Lower lobe of right lung (tissue), 2 donors: ENCODE measurements around the gene UTP3. TPM values are rescaled to one million over a fixed set of nuclear protein-coding genes. Genes with fewer than 3 reads are reported as not detected.
A peak's percentile ranks its signal among the peaks of the same experiment; 100 is the strongest.

Experiments used
- ATAC-seq, 2 donors: fragments of 200-7000 bp; cut with Tn5 transposase; one replicate each; pipeline ENCODE4 v1.9.1; 2020 to 2022; ENCODE audit warnings: mild to moderate bottlenecking in 2 of 2, moderate library complexity in 2 of 2
- DNase-seq: peaks from one replicate; pipeline ENCODE4 v3.0.0-alpha.2; 2020
- H3K27ac ChIP-seq: fragments of 200-600 bp; one replicate; pipeline ENCODE4 v1.8.0; 2022
- H3K27me3 ChIP-seq: fragments of 200-600 bp; one replicate; pipeline ENCODE4 v1.8.0; 2022; ENCODE audit warnings: low read depth
- H3K36me3 ChIP-seq: fragments of 200-600 bp; one replicate; pipeline ENCODE4 v1.8.0; 2022; ENCODE audit warnings: mild to moderate bottlenecking
- H3K4me1 ChIP-seq: fragments of 200-600 bp; one replicate; pipeline ENCODE4 v1.8.0; 2022
- H3K4me3 ChIP-seq: fragments of 200-600 bp; one replicate; pipeline ENCODE4 v1.8.0; 2022; ENCODE audit warnings: mild to moderate bottlenecking
- H3K9me3 ChIP-seq: fragments of 200-600 bp; one replicate; pipeline ENCODE4 v1.8.0; 2022
- intact Hi-C: fragments of 100-400 bp; cut with DNase I; formaldehyde crosslinking; loops from one replicate; pipeline ENCODE4 v1.11.0; 2022
- total RNA-seq: library from RNA; stranded (reverse); fragmentation: NEBNext Ultra II Directional; extraction: Animal tissue kit (Norgen Biotek cat#: 25700); gene quantifications from one replicate; pipeline ENCODE4 v1.2.1, GENCODE V29; 2021
- TF ChIP-seq, protein P1 (sequence below): fragments of 200-600 bp; IDR thresholded peaks from one replicate; pipeline ENCODE4 v1.8.0; 2022; ENCODE audit warnings: antibody characterized with exemption, mild to moderate bottlenecking
- donor health status: DM: no; HTN: yes; CAD: no; lungs with severe emphysema.

UTP3 gene
- total RNA-seq, 1 donor from 2014 or later: 28.8 TPM

DNA sequence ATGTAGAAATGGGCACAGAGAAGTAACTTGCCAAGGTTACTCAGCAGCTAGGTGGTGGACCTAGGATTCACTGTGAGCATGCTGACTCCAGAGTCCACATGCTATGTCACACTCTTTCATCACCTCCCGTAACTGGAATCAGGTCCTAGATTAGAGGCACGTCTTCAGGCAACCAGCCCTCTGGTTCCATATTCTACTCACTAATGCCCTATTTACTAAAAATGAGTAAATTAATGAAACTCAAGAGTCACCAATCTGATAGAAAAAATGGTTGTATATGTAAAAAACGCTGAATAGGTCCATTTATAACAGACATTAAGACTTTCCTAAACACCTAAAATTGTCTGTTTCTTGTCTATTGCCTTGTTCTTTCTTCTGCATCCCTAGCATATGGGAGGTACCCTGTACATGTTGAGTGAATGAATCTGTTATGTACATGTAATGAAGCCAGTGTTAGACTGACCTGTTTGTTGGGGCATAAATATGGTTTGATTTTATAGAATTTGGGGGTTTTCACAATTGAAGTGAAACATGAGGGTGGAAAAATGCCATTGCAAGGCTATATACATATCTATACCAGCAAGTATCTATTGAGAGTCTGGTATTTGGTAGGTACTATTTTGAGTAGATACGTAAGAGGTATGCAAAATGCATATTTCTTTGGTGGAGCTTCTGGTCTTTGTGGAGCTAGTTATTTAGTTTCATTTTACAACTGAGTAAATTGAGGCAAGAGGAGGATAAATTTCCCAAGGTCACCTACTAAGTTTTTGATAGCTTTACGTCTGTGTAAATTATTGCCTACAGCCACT lies 26.0 kb downstream of the UTP3 start:
- peak overlapping the region; percentile 21 for H3K27ac ChIP-seq
- ATAC-seq: peak; percentile 53 to 64

DNA sequence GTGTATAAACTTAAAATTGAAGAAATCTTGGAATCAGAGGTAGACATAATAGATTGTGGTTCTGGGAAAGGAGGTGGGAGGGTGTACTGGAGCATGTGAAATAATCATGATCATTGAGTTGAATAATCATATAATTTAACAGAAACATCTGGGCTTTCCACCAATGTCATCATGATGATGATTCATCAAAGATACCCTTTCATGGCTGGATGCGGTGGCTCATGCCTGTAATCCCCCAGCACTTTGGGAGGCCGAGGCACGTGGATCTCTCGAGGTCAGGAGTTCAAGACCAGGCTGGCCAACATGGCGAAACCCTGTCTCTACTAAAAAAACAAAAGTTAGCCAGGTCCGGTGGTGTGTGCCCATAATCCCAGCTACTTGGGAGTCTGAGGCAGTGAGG lies 26.8 kb downstream of the UTP3 start:
- Histone ChIP-seq H3K36me3 (no peaks in the 10 kb centered on the region), H3K27ac (no peak overlapping the region), H3K9me3 (no peaks in the 10 kb centered on the region), H3K4me1 (peaks cover 36% of the 10 kb centered on the region), H3K27me3 (no peaks in the 10 kb centered on the region), H3K4me3 (no peak overlapping the region)
- intact Hi-C loops: no loop called here
- ATAC-seq (no peak), DNase-seq (no peak)
- TF ChIP-seq, protein P1, sequence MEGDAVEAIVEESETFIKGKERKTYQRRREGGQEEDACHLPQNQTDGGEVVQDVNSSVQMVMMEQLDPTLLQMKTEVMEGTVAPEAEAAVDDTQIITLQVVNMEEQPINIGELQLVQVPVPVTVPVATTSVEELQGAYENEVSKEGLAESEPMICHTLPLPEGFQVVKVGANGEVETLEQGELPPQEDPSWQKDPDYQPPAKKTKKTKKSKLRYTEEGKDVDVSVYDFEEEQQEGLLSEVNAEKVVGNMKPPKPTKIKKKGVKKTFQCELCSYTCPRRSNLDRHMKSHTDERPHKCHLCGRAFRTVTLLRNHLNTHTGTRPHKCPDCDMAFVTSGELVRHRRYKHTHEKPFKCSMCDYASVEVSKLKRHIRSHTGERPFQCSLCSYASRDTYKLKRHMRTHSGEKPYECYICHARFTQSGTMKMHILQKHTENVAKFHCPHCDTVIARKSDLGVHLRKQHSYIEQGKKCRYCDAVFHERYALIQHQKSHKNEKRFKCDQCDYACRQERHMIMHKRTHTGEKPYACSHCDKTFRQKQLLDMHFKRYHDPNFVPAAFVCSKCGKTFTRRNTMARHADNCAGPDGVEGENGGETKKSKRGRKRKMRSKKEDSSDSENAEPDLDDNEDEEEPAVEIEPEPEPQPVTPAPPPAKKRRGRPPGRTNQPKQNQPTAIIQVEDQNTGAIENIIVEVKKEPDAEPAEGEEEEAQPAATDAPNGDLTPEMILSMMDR: no peak

More for the DNA sequence above, 26.0 kb downstream of the UTP3 start:
- intact Hi-C loops: no loop called here
- no peak for DNase-seq
- H3K36me3 ChIP-seq: no peaks in the 10 kb centered on the region
- no peak overlapping the region for H3K4me3 ChIP-seq
- H3K4me1 ChIP-seq: peaks cover 30% of the 10 kb centered on the region
- TF ChIP-seq, protein P1: no peak
- H3K9me3 ChIP-seq: no peaks in the 10 kb centered on the region
- no peaks in the 10 kb centered on the region for H3K27me3 ChIP-seq

DNA sequence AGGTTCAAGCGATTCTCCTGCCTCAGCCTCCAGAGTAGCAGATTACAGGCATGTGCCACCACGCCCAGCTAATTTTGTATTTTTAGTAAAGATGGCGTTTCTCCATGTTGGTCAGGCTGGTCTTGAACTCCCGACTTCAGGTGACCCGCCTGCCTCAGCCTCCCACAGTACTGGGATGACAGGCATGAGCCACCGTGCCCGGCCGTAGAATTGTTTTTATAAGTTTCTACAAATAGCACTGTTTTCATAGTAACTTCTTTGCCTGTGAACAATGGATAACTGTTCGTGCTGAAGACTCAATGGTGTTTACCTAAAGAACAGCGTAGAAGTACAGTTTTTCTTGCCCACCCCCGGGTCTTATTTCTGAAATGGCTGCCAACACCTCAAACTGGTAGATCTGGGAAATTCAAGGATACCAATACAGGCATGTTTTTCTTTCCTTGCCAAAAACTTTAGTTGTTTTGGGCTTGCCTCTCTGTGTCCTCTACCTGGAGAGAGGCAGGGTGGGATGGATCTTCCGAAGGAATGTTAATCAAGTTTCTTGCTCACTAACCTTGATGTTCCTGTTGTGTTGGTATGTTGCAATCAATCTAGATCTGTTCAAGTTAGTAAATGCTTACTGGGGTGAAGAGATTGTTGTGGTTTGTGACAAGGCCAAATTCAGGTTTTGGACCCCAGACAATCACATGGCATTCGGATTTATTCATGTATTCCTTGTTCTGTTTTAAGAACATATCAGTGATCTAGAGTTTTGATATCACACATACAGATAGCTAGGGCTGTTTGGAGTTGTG lies 30.7 kb downstream of the UTP3 start:
- Histone ChIP-seq H3K36me3 (no peaks in the 10 kb centered on the region), H3K4me1 (peaks cover 22% of the 10 kb centered on the region), H3K27ac (no peak overlapping the region), H3K4me3 (no peak overlapping the region), H3K9me3 (no peaks in the 10 kb centered on the region), H3K27me3 (no peaks in the 10 kb centered on the region)
- peak; percentile 66 to 67 for ATAC-seq
- TF ChIP-seq, protein P1: no peak
- intact Hi-C loops: no loop called here
- DNase-seq: no peak

DNA sequence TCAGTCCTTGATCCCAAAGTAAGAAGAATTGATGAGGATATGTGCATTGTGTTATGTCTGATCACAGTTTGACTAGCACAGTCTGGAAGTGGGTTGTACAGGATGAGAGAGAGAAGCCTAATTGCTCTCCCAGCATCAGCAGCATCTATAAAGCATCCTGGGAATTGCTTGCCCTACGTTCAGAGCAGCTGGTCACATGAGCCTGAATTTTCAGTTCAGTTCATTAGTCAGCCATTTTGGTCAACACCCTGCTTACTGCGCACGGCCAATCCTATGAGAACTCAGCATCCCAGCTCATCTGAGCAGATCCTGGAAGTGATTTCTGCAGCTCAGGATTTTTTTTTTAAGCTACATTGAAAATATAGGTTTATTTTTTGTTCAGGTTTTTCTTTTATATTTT lies 33.4 kb downstream of the UTP3 start, which contains the start of gene RUFY3:
RUFY3 (plus strand) TSS at position 218 of the 400 bp plus-strand sequence. CDS start 610 bp downstream, outside the sequence.
- Histone ChIP-seq H3K27ac (no peak within 1 kb of the TSS), H3K4me3 (peak within 1 kb of the TSS; percentile 44)
- DNase-seq: no peak

DNA sequence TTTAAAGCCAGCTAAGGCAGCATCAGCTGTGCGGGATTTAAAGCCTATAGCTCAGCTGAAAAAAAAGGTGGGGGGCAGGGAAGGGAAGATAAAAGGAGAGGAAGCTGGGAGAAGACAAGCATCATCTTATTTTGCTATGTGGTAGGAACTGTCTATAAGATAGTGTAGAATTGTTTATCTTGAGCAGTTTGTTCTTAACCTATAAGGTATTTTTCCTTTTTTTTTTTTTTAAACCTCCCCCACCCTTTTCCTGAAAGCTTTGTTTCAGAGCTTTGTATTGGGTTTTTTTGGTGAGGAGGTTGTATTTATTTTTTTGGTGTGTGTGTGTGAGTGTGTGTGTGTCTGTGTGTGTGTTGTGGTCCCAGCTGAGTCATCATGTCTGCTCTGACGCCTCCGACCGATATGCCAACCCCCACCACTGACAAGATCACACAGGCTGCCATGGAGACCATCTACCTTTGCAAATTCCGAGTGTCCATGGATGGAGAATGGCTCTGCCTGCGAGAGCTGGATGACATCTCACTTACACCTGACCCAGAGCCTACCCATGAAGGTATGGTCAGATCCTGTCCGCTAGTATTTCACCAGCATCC lies 34.0 kb downstream of the UTP3 start:
- intact Hi-C loops: no loop called here
- DNase-seq (no peak), ATAC-seq (peak in 1 of 2 donors; percentile 45)
- Histone ChIP-seq H3K27ac (no peak overlapping the region), H3K36me3 (no peaks in the 10 kb centered on the region), H3K27me3 (no peaks in the 10 kb centered on the region), H3K9me3 (no peaks in the 10 kb centered on the region), H3K4me1 (peaks cover 6% of the 10 kb centered on the region), H3K4me3 (peak overlapping the region; percentile 44)
- TF ChIP-seq, protein P1: no peak

More for the DNA sequence above, 33.4 kb downstream of the UTP3 start, which contains the start of gene RUFY3:
- peaks cover 6% of the 10 kb centered on the region for H3K4me1 ChIP-seq
- H3K9me3 ChIP-seq: no peaks in the 10 kb centered on the region
- peak in 1 of 2 donors; percentile 68 for ATAC-seq
- no peaks in the 10 kb centered on the region for H3K27me3 ChIP-seq
- TF ChIP-seq, protein P1: no peak
- intact Hi-C loops: no loop called here
- no peaks in the 10 kb centered on the region for H3K36me3 ChIP-seq
